Testis (tissue), 2 donors: Measurements from ENCODE around the gene SLC23A2.

Experiments
- POLR2A ChIP-seq: fragments of 450-650 bp; IDR thresholded peaks from one replicate; pipeline ENCODE4 v1.6.1; 2017; ENCODE audit warnings: antibody characterized with exemption, mild to moderate bottlenecking, moderate library complexity
- TF ChIP-seq, protein P1 (sequence below), 3 experiments: fragments of 450-650 bp in 2 of 3; fragments of 200-600 bp in 1 of 3; sonication (generic) in 1 of 3; IDR thresholded peaks; one replicate each; pipeline ENCODE4 v1.5.1; 2016 to 2019; ENCODE audit warnings: antibody characterized with exemption in 3 of 3, mild to moderate bottlenecking in 2 of 3, moderate library complexity in 1 of 3

DNA sequence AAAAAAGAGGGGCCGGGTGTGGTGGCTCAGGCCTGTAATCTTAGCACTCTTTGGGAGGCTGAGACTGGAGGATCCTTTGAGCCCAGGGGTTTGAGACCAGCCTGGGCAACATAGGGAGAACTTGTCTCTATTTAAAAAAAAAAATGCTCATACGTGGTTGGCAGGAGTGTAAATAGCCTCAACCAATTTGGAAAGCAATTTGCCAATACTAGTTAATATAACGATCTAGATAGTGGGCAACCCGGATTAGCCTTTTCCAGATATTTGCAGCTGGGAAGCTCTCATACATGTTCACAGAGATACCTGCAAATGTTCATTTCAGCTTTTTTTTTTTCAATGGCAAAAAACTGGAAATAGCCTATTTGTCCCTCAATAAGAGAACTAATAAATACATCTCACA is 39.0 kb upstream of the SLC23A2 start:
- no peak for TF ChIP-seq POLR2A
- TF ChIP-seq, protein P1, sequence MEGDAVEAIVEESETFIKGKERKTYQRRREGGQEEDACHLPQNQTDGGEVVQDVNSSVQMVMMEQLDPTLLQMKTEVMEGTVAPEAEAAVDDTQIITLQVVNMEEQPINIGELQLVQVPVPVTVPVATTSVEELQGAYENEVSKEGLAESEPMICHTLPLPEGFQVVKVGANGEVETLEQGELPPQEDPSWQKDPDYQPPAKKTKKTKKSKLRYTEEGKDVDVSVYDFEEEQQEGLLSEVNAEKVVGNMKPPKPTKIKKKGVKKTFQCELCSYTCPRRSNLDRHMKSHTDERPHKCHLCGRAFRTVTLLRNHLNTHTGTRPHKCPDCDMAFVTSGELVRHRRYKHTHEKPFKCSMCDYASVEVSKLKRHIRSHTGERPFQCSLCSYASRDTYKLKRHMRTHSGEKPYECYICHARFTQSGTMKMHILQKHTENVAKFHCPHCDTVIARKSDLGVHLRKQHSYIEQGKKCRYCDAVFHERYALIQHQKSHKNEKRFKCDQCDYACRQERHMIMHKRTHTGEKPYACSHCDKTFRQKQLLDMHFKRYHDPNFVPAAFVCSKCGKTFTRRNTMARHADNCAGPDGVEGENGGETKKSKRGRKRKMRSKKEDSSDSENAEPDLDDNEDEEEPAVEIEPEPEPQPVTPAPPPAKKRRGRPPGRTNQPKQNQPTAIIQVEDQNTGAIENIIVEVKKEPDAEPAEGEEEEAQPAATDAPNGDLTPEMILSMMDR (IDR thresholded peaks at IDR 0.05): no peak
